Measurements from ENCODE around the gene C20orf141. TPM values are rescaled to one million over a fixed set of nuclear protein-coding genes. Genes with fewer than 3 reads are reported as not detected.

The C20orf141 gene
- total and polyA plus RNA-seq, 2 donors, result not detected

DNA sequence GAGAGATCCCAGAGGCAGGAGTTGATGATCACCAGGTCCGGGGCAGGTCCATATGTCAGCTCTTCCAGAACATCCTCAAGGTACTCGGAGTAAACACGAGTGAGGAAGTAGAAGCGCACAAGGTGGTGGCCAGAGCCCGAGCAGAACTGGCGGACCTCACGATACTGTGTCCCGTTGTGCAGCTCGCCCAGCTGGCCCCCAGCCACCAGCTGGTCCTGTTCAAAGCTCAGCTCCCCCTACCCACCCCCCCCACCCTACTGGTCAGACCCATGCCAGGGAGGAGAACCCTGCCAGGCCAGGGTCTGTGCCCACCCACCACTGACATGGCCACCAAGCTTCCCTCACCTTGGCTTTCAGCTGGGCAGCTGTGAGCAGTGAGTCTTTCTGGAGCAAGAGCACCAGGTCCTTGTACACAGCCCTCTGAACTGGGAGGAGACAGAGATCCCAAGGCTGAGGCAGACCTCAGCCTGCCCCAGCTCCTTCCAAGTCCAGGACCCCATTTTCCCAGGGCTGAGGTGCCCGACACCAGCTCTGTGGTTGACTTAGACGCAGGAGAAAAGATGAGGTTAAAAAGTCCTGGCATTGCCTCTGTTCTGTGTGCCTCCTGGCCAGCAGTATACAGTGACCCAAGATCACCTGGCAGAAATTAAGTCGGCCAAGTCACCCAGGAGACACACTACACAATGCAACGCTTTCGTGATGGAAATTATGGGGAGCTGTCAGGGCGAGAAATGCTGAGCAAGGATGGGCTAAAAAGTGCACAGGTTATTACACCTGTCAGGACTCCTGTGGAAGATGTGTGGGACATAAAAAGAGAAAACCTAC is 24.3 kb downstream of the C20orf141 start:
- WGBS, result 93% methylated on average over 15 of the region's 15 CpGs
- no peaks in the 10 kb centered on the region for H3K4me1 ChIP-seq (ENCODE audit: insufficient read depth)
- no peak overlapping the region for H3K27ac ChIP-seq (ENCODE audit: low read depth)
- no peaks in the 10 kb centered on the region for H3K36me3 ChIP-seq (ENCODE audit: insufficient read depth)
- no peak for DNase-seq (ENCODE audit: extremely low spot score)
- H3K4me3 ChIP-seq (ENCODE audit: low read depth, low read length), result no peak overlapping the region

- no peak overlapping the region for H3K27ac ChIP-seq (ENCODE audit: low read depth)
- no peaks in the 10 kb centered on the region for H3K36me3 ChIP-seq (ENCODE audit: insufficient read depth)
- no peaks in the 10 kb centered on the region for H3K4me1 ChIP-seq (ENCODE audit: insufficient read depth)
- H3K4me3 ChIP-seq (ENCODE audit: low read depth, low read length), result peak overlapping the region; percentile 71
- DNase-seq (ENCODE audit: extremely low spot score), result no peak
- 83% methylated on average over 21 of the region's 21 CpGs for WGBS
Observed at GRCh38 chr20:2839732-2840137, 24.9 kb downstream of the C20orf141 start.

GRCh38 chr20:2840138-2840966 is 25.6 kb downstream of the C20orf141 start, which contains the start of the genes PCED1A and VPS16:
TSS of gene PCED1A (minus strand) at chr20:2840655. CDS start at chr20:2839912, 743 bp downstream.
TSS of gene VPS16 (plus strand) at chr20:2840745. CDS start at chr20:2840775, 30 bp downstream.
- no peaks in the 10 kb centered on the region for H3K4me1 ChIP-seq (ENCODE audit: insufficient read depth)
- H3K36me3 ChIP-seq (ENCODE audit: insufficient read depth), result no peaks in the 10 kb centered on the region
- DNase-seq (ENCODE audit: extremely low spot score), result peak; percentile 43
- peak within 1 kb of the TSS; percentile 96 for H3K27ac ChIP-seq (ENCODE audit: low read depth)
- H3K4me3 ChIP-seq (ENCODE audit: low read depth, low read length), result peak within 1 kb of the TSS; percentile 71
- WGBS, result 3% methylated on average over 98 of the region's 98 CpGs

GRCh38 chr20:2840967-2841531 is 26.3 kb downstream of the C20orf141 start:
- 4% methylated on average over 33 of the region's 33 CpGs for WGBS
- no peak for DNase-seq (ENCODE audit: extremely low spot score)
- H3K36me3 ChIP-seq (ENCODE audit: insufficient read depth), result no peaks in the 10 kb centered on the region
- no peaks in the 10 kb centered on the region for H3K4me1 ChIP-seq (ENCODE audit: insufficient read depth)
- H3K27ac ChIP-seq (ENCODE audit: low read depth), result no peak overlapping the region
- H3K4me3 ChIP-seq (ENCODE audit: low read depth, low read length), result peak overlapping the region; percentile 71

- WGBS, result 91% methylated on average over 2 of the region's 2 CpGs
- Histone ChIP-seq H3K36me3 (ENCODE audit: insufficient read depth) (no peaks in the 10 kb centered on the region), H3K4me1 (ENCODE audit: insufficient read depth) (no peaks in the 10 kb centered on the region), H3K27ac (ENCODE audit: low read depth) (no peak overlapping the region), H3K4me3 (ENCODE audit: low read depth, low read length) (no peak overlapping the region)
- DNase-seq (ENCODE audit: extremely low spot score), result no peak
Observed at GRCh38 chr20:2845607-2846006, 30.8 kb downstream of the C20orf141 start.

DNA sequence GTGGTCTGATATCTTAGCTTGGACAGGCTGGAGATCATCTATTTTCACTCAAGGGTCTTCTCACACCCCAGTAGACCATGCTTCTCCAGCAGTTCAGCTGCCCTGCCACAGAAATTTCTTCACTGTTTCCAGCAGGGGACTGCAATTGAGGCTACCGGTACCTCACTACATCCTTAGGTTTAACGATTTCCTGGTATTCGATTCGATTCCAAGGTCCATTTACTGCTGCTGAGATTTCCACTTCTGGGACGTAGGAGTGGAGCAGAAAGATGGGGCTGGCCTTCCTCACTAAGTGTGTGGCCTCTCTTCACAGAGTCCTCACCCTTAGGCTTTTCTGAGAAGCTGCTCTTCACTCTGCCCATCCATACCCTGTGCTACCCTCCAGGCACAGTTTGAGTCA is 31.9 kb downstream of the C20orf141 start:
- Histone ChIP-seq H3K4me3 (ENCODE audit: low read depth, low read length) (no peak overlapping the region), H3K4me1 (ENCODE audit: insufficient read depth) (no peaks in the 10 kb centered on the region), H3K27ac (ENCODE audit: low read depth) (no peak overlapping the region), H3K36me3 (ENCODE audit: insufficient read depth) (no peaks in the 10 kb centered on the region)
- WGBS, result 85% methylated on average over 5 of the region's 5 CpGs
- DNase-seq (ENCODE audit: extremely low spot score), result no peak

GRCh38 chr20:2847802-2848201 is 33.0 kb downstream of the C20orf141 start:
- Histone ChIP-seq H3K27ac (ENCODE audit: low read depth) (no peak overlapping the region), H3K4me1 (ENCODE audit: insufficient read depth) (no peaks in the 10 kb centered on the region), H3K4me3 (ENCODE audit: low read depth, low read length) (no peak overlapping the region), H3K36me3 (ENCODE audit: insufficient read depth) (no peaks in the 10 kb centered on the region)
- 92% methylated on average over 4 of the region's 4 CpGs for WGBS
- DNase-seq (ENCODE audit: extremely low spot score), result no peak

GRCh38 chr20:2849529-2849928 is 34.7 kb downstream of the C20orf141 start:
- 91% methylated on average over 4 of the region's 4 CpGs for WGBS
- H3K4me3 ChIP-seq (ENCODE audit: low read depth, low read length), result no peak overlapping the region
- no peaks in the 10 kb centered on the region for H3K4me1 ChIP-seq (ENCODE audit: insufficient read depth)
- no peak for DNase-seq (ENCODE audit: extremely low spot score)
- no peak overlapping the region for H3K27ac ChIP-seq (ENCODE audit: low read depth)
- H3K36me3 ChIP-seq (ENCODE audit: insufficient read depth), result no peaks in the 10 kb centered on the region

DNA sequence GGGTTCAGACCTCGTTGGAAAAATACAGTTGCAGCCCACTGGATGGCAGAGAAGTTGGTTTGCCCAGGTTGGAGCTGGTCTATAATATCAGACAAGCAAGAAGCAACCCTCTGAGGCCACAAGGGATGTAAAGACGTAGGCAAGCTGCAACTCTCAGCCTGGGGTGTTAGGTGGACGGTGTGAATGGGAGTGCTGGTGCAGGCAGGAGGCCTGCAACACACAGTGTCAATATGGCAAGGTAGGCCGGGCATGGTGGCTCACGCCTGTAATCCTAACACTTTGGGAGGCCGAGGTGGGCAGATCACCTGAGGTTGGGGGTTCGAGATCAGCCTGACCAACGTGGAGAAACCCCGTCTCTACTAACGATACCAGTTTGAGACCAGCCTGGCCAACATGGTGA is 36.3 kb downstream of the C20orf141 start:
- DNase-seq (ENCODE audit: extremely low spot score), result no peak

GRCh38 chr20:2858591-2858990 is 43.8 kb downstream of the C20orf141 start:
- Histone ChIP-seq H3K4me1 (ENCODE audit: insufficient read depth) (no peaks in the 10 kb centered on the region), H3K27ac (ENCODE audit: low read depth) (no peak overlapping the region), H3K4me3 (ENCODE audit: low read depth, low read length) (no peak overlapping the region), H3K36me3 (ENCODE audit: insufficient read depth) (peaks cover 2% of the 10 kb centered on the region)
- no peak for DNase-seq (ENCODE audit: extremely low spot score)
- WGBS, result 90% methylated on average over 2 of the region's 2 CpGs

More for the DNA sequence above, 36.3 kb downstream of the C20orf141 start:
- H3K27ac ChIP-seq (ENCODE audit: low read depth), result no peak overlapping the region
- WGBS, result 92% methylated on average over 10 of the region's 10 CpGs
- no peaks in the 10 kb centered on the region for H3K36me3 ChIP-seq (ENCODE audit: insufficient read depth)
- no peak overlapping the region for H3K4me3 ChIP-seq (ENCODE audit: low read depth, low read length)
- H3K4me1 ChIP-seq (ENCODE audit: insufficient read depth), result no peaks in the 10 kb centered on the region

DNA sequence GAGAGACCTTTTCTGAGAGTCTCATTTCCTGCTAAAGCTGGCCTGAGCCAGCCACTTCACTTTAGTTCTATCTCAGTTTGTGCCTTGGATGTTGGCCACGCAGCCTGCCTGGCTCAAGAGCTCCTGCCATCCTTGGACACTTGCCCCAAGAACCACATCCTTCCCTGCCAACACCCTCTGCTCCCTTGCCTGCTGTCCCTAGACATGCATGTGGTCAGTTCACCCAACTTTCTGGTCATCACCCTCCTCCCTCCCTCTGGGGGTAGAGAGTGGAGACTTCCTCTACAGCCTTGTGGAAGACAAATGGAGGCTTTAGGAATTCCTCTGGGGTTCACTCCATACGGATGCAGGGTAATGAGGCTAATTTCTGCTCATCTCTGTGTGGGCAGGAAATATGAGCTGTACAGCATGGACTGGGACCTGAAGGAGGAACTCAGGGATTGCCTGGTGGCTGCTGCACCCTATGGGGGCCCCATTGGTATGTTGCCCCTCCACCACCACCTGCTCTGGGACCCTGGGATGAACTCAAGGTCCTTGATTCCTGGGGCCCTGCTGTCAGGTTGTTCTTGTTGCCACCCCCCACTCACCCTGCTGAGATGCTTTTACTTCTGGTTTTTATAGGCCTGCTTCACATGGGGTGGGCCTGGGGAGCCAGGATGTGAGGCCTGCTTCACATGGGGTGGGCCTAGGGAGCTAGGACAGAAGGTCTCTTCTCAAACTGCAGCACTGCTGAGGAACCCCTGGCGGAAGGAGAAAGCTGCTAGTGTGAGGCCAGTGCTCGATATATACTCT is 44.7 kb downstream of the C20orf141 start:
- 87% methylated on average over 4 of the region's 4 CpGs for WGBS
- Histone ChIP-seq H3K36me3 (ENCODE audit: insufficient read depth) (peaks cover 4% of the 10 kb centered on the region), H3K4me3 (ENCODE audit: low read depth, low read length) (no peak overlapping the region), H3K4me1 (ENCODE audit: insufficient read depth) (no peaks in the 10 kb centered on the region), H3K27ac (ENCODE audit: low read depth) (no peak overlapping the region)
- no peak for DNase-seq (ENCODE audit: extremely low spot score)

- 96% methylated on average over 12 of the region's 12 CpGs for WGBS
- H3K4me3 ChIP-seq (ENCODE audit: low read depth, low read length), result no peak overlapping the region
- no peak overlapping the region for H3K27ac ChIP-seq (ENCODE audit: low read depth)
- no peaks in the 10 kb centered on the region for H3K4me1 ChIP-seq (ENCODE audit: insufficient read depth)
- H3K36me3 ChIP-seq (ENCODE audit: insufficient read depth), result peaks cover 4% of the 10 kb centered on the region
- DNase-seq (ENCODE audit: extremely low spot score), result no peak
Observed at GRCh38 chr20:2864626-2865025, 49.8 kb downstream of the C20orf141 start.

GRCh38 chr20:2865101-2865500 is 50.3 kb downstream of the C20orf141 start:
- H3K4me3 ChIP-seq (ENCODE audit: low read depth, low read length), result no peak overlapping the region
- H3K27ac ChIP-seq (ENCODE audit: low read depth), result no peak overlapping the region
- no peaks in the 10 kb centered on the region for H3K4me1 ChIP-seq (ENCODE audit: insufficient read depth)
- H3K36me3 ChIP-seq (ENCODE audit: insufficient read depth), result peaks cover 4% of the 10 kb centered on the region
- 96% methylated on average over 10 of the region's 10 CpGs for WGBS
- DNase-seq (ENCODE audit: extremely low spot score), result no peak
